Loucy (cell line): ENCODE measurements around the gene DBNL.

ENCODE experiments used
- H2AFZ ChIP-seq: fragments of 200-600 bp; sonication (generic); 2 replicates; pipeline ENCODE4 v1.6.0; 2016; ENCODE audit warnings: antibody characterized with exemption, mild to moderate bottlenecking, low read length, moderate library complexity
- H3F3A ChIP-seq: fragments of 200-600 bp; 2 replicates; pipeline ENCODE4 v1.6.0; 2016; ENCODE audit warnings: antibody characterized with exemption, low read depth, mild to moderate bottlenecking
- H3K27me3 ChIP-seq: fragments of 200-600 bp; sonication (generic); 2 replicates; pipeline ENCODE4 v1.6.1; 2014; ENCODE audit warnings: low read length, mild to moderate bottlenecking; ENCODE audit not compliant: insufficient read depth, poor library complexity, severe bottlenecking
- H3K36me3 ChIP-seq: fragments of 200-600 bp; sonication (generic); 2 replicates; pipeline ENCODE4 v1.6.1; 2016; ENCODE audit warnings: low read length; ENCODE audit not compliant: insufficient read depth
- H3K4me1 ChIP-seq: fragments of 200-600 bp; sonication (generic); 2 replicates; pipeline ENCODE4 v1.5.1; 2014; ENCODE audit warnings: low read length, mild to moderate bottlenecking; ENCODE audit not compliant: insufficient read depth, poor library complexity, severe bottlenecking
- H3K4me2 ChIP-seq: fragments of 200-600 bp; sonication (generic); 2 replicates; pipeline ENCODE4 v1.6.0; 2014; ENCODE audit warnings: antibody characterized with exemption, low read length, low read depth, mild to moderate bottlenecking; ENCODE audit not compliant: poor library complexity, severe bottlenecking
- H3K4me3 ChIP-seq: fragments of 200-600 bp; sonication (generic); 2 replicates; pipeline ENCODE4 v1.5.1; 2014; ENCODE audit warnings: low read length, mild to moderate bottlenecking, mixed read lengths; ENCODE audit not compliant: poor library complexity, severe bottlenecking
- H3K79me2 ChIP-seq: fragments of 200-600 bp; sonication (generic); 2 replicates; pipeline ENCODE4 v1.6.1; 2014; ENCODE audit warnings: low read length; ENCODE audit not compliant: insufficient read depth
- H3K9ac ChIP-seq: fragments of 200-600 bp; sonication (generic); 2 replicates; pipeline ENCODE4 v1.6.0; 2014; ENCODE audit warnings: mild to moderate bottlenecking, low read depth, low read length, moderate library complexity; ENCODE audit not compliant: poor library complexity, severe bottlenecking
- H3K9me2 ChIP-seq: fragments of 200-600 bp; sonication (generic); replicated peaks from 2 replicates; pipeline ENCODE4 v1.6.1; 2016; ENCODE audit warnings: low read depth, low read length, mixed read lengths
- H3K9me3 ChIP-seq: fragments of 200-600 bp; sonication (generic); 2 replicates; pipeline ENCODE4 v1.6.1; 2014; ENCODE audit warnings: mild to moderate bottlenecking, antibody characterized with exemption, low read length, low read depth; ENCODE audit not compliant: insufficient read depth
- H4K20me1 ChIP-seq: fragments of 200-600 bp; sonication (generic); 2 replicates; pipeline ENCODE4 v1.6.0; 2014; ENCODE audit warnings: antibody characterized with exemption, low read length, mild to moderate bottlenecking; ENCODE audit not compliant: insufficient read depth, poor library complexity, severe bottlenecking
- EZH2phosphoT487 ChIP-seq: fragments of 200-600 bp; IDR thresholded peaks from 2 replicates; pipeline ENCODE4 v1.6.1; 2018; ENCODE audit warnings: antibody characterized with exemption, mild to moderate bottlenecking, moderate library complexity, borderline replicate concordance
- TF ChIP-seq, protein P1 (sequence below): fragments of 200-600 bp; sonication (generic); conservative IDR thresholded peaks from 2 replicates; pipeline ENCODE4 v1.5.1; 2014; ENCODE audit warnings: mild to moderate bottlenecking, antibody characterized with exemption, low read length

Gene DBNL

DNA sequence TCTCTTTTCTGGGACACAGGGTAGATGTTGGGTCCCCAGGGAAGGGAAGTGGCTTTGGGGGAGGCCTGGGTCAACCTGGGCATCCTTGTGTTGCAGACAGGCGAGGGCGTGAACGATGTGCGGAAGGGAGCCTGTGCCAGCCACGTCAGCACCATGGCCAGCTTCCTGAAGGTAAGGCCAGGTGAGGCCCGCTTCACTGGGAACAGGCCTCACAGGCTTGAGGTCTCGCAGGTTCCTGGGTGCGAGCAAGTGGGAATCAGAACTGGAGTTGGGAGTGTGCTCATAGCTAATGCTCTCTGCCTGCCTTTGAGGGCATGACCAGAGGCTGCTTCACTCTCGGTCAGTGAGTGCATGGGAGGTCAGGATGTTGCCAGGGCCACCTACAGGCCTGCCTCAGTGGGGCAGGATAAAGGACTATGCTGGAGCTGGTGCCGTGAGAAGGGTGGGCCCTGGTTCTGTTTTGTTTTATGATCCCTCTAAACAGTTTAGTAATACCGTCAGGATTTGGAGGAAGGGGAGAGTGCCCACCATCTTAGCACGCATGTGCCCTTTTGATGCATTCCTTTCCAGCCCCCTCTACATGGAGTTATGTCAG lies 8.4 kb downstream of the DBNL start:
- Histone ChIP-seq H3K9me2 (no peaks in the 10 kb centered on the region), H3K9ac (no peak overlapping the region), H3K79me2 (peaks cover 36% of the 10 kb centered on the region; the same call in 1 of the 2 replicates), H3K27me3 (no peaks in the 10 kb centered on the region), H3F3A (no peaks in the 10 kb centered on the region), H3K4me1 (peaks cover 6% of the 10 kb centered on the region), H3K4me2 (no peak overlapping the region), H2AFZ (no peak overlapping the region), H3K4me3 (no peak overlapping the region), H3K36me3 (peaks cover 53% of the 10 kb centered on the region; the same call in 1 of the 2 replicates), H3K9me3 (no peaks in the 10 kb centered on the region), H4K20me1 (peaks cover 8% of the 10 kb centered on the region)
- TF ChIP-seq EZH2phosphoT487 = no peak
- TF ChIP-seq, protein P1, sequence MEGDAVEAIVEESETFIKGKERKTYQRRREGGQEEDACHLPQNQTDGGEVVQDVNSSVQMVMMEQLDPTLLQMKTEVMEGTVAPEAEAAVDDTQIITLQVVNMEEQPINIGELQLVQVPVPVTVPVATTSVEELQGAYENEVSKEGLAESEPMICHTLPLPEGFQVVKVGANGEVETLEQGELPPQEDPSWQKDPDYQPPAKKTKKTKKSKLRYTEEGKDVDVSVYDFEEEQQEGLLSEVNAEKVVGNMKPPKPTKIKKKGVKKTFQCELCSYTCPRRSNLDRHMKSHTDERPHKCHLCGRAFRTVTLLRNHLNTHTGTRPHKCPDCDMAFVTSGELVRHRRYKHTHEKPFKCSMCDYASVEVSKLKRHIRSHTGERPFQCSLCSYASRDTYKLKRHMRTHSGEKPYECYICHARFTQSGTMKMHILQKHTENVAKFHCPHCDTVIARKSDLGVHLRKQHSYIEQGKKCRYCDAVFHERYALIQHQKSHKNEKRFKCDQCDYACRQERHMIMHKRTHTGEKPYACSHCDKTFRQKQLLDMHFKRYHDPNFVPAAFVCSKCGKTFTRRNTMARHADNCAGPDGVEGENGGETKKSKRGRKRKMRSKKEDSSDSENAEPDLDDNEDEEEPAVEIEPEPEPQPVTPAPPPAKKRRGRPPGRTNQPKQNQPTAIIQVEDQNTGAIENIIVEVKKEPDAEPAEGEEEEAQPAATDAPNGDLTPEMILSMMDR = no peak

DNA sequence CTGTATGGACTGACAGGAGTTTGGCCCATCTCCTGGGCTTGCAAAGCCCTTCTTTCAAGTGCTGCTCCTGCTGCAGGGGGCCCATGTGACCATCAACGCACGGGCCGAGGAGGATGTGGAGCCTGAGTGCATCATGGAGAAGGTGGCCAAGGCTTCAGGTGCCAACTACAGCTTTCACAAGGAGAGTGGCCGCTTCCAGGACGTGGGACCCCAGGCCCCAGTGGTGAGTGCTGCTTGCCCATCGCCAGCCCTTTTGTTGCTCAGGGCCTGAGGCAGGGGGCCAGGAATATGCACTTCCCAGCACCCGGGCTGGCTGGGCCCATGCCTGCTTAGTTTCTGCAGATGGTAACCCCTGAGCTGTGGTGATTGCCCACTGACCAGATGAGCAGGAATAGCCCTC lies 12.2 kb downstream of the DBNL start:
- Histone ChIP-seq H4K20me1 (no peaks in the 10 kb centered on the region), H2AFZ (no peak overlapping the region), H3K36me3 (peaks cover 70% of the 10 kb centered on the region; the same call in 1 of the 2 replicates), H3K9me3 (no peaks in the 10 kb centered on the region), H3K4me3 (no peak overlapping the region), H3K27me3 (no peaks in the 10 kb centered on the region), H3K4me1 (no peaks in the 10 kb centered on the region), H3K79me2 (peaks cover 6% of the 10 kb centered on the region; the same call in 1 of the 2 replicates), H3K9ac (no peak overlapping the region), H3F3A (no peaks in the 10 kb centered on the region), H3K9me2 (no peaks in the 10 kb centered on the region), H3K4me2 (no peak overlapping the region)
- TF ChIP-seq EZH2phosphoT487 = no peak
- TF ChIP-seq, protein P1 = no peak

DNA sequence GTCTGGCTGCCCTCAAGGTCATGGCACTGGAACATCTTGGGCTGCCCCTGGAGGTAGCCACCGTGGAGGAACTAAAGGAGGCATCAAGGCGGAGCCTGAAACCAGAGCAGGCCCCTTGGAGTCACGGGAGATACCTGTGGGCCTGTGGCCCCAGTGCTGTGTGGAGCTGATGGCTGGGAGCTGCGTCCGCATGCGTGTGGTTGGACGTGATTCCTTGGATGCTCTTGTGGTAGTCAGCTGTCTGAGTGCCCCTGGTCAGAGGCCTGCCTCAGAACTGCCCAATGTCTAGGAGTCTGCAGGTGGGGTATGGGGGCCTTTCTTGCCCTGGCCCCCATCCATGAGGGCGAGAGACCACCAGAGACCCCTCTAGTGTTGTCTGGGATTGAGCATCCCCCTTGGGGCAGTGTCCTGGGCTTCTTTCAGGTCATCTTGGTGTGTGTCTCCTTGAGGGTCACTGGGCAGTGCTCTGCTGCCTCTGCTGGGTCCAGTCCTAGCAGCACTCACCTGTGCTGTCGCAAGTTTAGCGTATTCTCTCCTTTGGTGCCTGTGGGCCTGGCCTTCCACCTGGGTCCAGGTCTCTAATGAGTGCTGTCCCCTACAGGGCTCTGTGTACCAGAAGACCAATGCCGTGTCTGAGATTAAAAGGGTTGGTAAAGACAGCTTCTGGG lies 12.8 kb downstream of the DBNL start:
- H3K9ac ChIP-seq = no peak overlapping the region
- H3K9me3 ChIP-seq = no peaks in the 10 kb centered on the region
- H2AFZ ChIP-seq = no peak overlapping the region
- TF ChIP-seq, protein P1 = no peak
- TF ChIP-seq EZH2phosphoT487 = no peak
- H3K27me3 ChIP-seq = no peaks in the 10 kb centered on the region
- no peaks in the 10 kb centered on the region for H4K20me1 ChIP-seq
- no peaks in the 10 kb centered on the region for H3F3A ChIP-seq
- no peaks in the 10 kb centered on the region for H3K4me1 ChIP-seq
- H3K79me2 ChIP-seq = peaks cover 6% of the 10 kb centered on the region; the same call in 1 of the 2 replicates
- H3K9me2 ChIP-seq = no peaks in the 10 kb centered on the region
- H3K4me2 ChIP-seq = no peak overlapping the region
- H3K36me3 ChIP-seq = peaks cover 70% of the 10 kb centered on the region; the same call in 1 of the 2 replicates
- no peak overlapping the region for H3K4me3 ChIP-seq
